K562 (cell line): ENCODE data around the gene CDCA7L.

ENCODE experiments used
- FOXP1 ChIP-seq: sonication (generic); formaldehyde crosslinking; IDR thresholded peaks from 2 replicates; pipeline ENCODE4 v1.8.0; 2022; ENCODE audit warnings: mild to moderate bottlenecking, missing genetic modification reagents
- MAFG ChIP-seq: fragments of 450-650 bp; conservative IDR thresholded peaks from 2 replicates; pipeline ENCODE4 v1.6.1; 2016; ENCODE audit warnings: missing genetic modification characterization, missing compliant biosample characterization
- TEAD4 ChIP-seq, 2 experiments: sonication (generic) in 1 of 2; formaldehyde crosslinking in 1 of 2; IDR thresholded peaks; 2 replicates each; pipeline versions ENCODE4 v1.6.1 to v1.8.0; 2012 to 2022; ENCODE audit warnings: borderline replicate concordance in 1 of 2, inconsistent platforms in 1 of 2, low read length in 1 of 2, mild to moderate bottlenecking in 1 of 2, missing genetic modification reagents in 1 of 2
- USF2 ChIP-seq: sonication (generic); formaldehyde crosslinking; IDR thresholded peaks from 2 replicates; pipeline ENCODE4 v1.5.0; 2020; ENCODE audit warnings: missing genetic modification reagents
- TF ChIP-seq, protein P1 (sequence below), 3 experiments: IDR thresholded peaks in 2 of 3; conservative IDR thresholded peaks in 1 of 3; 2 replicates each; pipeline ENCODE4 v1.5.1; 2011 to 2012; ENCODE audit warnings: low read length in 3 of 3, mild to moderate bottlenecking in 3 of 3, control low read depth in 2 of 3, improper control_type of control experiment in 1 of 3, inconsistent platforms in 1 of 3, low read depth in 1 of 3, mixed read lengths in 1 of 3, moderate library complexity in 1 of 3; ENCODE audit not compliant: insufficient read depth in 2 of 3

GRCh38 chr7:21916176-21916575 is 29.5 kb downstream of the CDCA7L start:
- no peak for TF ChIP-seq USF2 (CRISPR knock-in tag)
- TF ChIP-seq TEAD4 (IDR thresholded peaks at IDR 0.05; ENCODE audit: low read length), result no peak
- no peak for TF ChIP-seq TEAD4 (CRISPR knock-in tag; IDR thresholded peaks at IDR 0.05; ENCODE audit: borderline replicate concordance)
- TF ChIP-seq FOXP1 (CRISPR knock-in tag), result no peak
- TF ChIP-seq, protein P1, sequence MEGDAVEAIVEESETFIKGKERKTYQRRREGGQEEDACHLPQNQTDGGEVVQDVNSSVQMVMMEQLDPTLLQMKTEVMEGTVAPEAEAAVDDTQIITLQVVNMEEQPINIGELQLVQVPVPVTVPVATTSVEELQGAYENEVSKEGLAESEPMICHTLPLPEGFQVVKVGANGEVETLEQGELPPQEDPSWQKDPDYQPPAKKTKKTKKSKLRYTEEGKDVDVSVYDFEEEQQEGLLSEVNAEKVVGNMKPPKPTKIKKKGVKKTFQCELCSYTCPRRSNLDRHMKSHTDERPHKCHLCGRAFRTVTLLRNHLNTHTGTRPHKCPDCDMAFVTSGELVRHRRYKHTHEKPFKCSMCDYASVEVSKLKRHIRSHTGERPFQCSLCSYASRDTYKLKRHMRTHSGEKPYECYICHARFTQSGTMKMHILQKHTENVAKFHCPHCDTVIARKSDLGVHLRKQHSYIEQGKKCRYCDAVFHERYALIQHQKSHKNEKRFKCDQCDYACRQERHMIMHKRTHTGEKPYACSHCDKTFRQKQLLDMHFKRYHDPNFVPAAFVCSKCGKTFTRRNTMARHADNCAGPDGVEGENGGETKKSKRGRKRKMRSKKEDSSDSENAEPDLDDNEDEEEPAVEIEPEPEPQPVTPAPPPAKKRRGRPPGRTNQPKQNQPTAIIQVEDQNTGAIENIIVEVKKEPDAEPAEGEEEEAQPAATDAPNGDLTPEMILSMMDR (IDR thresholded peaks at IDR 0.05 in 2 of 3, conservative IDR thresholded peaks at IDR 0.05 in 1 of 3; ENCODE audit: insufficient read depth in 2 of 3, low read depth in 1 of 3, low read length in 3 of 3), result no peak
- TF ChIP-seq MAFG (tag), result no peak
